Kidney capillary endothelial cell (primary cell): ENCODE results near the gene PYDC1.
"Not testable (repeated sequence)": the region's sequence is repeated elsewhere in the genome, so short reads cannot be mapped to it uniquely, and the experiment has no call there.

Experiments used
- DNase-seq: peaks from one replicate; pipeline ENCODE4 v3.0.0-alpha.2; 2018; ENCODE audit warnings: low spot score

The PYDC1 gene

DNA sequence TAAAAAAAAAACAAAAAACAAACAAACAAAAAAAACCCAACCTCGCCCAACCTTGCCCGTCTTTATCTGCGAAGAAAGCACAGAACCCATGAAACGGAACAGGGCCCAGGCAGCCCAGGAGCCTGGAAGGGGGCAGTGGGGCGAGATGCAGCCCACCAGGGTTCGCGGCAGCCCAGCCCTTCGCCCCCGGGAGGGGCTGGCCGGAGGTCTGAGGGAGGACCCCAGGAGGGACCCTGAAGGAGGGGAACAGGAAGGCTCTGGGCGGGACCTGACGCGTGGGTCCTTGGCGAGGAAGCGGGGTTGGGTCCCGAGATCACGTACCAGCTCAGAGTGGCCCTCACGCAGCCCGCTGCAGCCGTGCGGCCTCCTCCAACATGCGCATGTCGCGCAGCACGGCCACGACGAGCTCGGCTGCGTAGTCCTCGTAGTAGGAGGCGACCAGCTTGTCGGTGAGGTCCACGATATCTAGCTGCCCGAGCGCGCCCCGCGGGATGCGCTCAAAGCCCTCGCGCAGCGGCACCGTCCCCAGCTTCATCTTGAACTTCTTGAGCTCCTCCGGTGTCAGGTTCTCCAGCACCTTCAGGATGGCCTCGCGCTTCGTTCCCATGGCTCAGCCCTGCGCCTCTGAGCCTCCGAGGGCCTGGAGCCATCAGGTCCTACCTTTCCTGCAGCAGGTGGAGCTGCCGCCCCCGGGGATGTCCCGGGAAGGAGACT lies at the start of gene PYDC1:
Gene PYDC1 (minus strand): TSS at position 714 of the 714 bp plus-strand sequence. CDS start 107 bp downstream, at position 607.
- DNase-seq: no peak

DNA sequence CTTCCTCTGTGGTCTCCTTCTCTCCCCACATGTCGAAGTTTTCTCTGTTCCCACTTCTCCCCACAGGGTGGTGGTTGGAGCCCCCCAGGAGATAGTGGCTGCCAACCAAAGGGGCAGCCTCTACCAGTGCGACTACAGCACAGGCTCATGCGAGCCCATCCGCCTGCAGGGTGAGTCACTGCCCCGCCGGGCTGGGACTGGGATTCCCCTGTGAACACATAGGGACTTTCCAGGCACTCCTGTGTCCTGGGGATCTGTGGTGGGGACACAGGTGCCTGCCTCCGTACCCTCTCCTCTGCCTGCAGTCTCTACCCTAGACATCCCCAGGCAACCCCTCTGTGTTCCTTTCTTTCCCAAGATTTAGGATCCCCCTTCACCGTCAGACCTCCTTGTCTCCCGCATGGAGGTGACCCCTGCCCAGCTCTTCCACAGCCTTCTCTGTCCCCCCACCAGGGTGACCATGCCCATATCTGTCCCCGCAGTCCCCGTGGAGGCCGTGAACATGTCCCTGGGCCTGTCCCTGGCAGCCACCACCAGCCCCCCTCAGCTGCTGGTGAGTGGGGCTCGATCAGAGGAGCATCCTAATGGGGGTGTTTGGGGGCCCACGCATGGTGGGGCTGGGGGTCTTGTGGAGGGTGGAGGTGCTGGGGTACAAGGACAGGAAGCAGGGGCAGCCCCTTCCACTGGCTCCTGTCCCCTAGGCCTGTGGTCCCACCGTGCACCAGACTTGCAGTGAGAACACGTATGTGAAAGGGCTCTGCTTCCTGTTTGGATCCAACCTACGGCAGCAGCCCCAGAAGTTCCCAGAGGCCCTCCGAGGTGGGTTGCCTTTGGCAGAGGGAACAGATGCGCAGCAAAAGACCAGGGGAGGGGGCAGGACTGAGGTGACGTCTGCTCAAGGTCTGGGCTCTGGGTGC lies 48.7 kb upstream of the PYDC1 start:
- DNase-seq: no peak

DNA sequence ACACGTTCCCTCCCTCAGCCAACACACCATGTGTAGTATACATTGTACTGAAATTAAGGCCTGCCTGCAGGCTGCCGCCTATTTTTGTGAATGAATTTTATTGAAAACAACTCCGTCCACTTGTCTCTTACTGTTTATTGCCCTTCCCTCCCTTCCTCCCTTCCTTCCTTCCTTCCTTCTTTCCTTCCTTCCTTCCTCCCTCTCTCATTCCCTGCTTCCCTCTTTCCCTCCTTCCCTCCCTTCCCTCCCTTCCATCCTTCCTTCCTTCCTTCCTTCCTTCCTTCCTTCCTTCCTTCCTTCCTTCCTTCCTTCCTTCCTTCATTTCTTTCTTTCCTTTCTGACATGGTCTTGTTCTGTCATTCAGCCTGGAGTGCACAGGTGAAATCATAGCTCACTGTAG lies 45.1 kb upstream of the PYDC1 start:
- no peak for DNase-seq

DNA sequence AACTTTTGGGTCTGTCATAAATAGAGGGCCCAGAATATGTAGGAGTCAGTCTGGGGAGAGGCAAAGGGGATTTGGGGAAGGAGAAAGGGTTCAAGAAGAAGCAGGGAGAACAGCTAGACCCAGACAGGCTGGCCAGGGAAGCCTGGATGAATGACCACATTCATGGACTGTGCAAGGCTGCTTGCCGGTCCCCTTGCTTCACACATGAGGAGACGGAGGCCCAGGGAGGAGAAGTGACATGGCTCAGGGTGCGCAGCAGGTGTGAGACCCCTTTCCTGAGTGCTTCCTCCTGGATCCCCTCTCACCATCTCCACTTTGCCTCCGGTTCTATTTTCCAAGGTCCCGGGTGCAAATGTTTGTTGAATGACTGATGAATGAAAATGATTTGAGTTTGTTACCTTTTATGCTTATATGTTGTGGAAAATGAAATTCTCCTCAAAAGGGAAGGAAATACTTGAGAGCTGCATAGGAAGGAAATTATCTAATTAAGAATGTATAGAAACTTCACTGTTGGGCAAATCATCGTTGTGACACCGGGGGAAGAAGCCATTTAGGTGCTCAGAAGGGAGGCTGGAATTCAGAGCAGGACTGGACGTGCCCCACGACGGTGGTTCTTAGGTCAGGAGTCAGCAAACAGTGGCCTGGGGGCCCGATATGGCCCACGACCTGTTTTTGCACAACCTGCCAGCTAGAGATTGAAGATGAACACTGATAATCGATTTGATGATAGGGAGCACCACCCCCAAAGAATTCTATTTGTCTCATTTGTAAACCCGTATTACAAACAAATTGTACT lies 43.4 kb upstream of the PYDC1 start:
- DNase-seq: no peak

DNA sequence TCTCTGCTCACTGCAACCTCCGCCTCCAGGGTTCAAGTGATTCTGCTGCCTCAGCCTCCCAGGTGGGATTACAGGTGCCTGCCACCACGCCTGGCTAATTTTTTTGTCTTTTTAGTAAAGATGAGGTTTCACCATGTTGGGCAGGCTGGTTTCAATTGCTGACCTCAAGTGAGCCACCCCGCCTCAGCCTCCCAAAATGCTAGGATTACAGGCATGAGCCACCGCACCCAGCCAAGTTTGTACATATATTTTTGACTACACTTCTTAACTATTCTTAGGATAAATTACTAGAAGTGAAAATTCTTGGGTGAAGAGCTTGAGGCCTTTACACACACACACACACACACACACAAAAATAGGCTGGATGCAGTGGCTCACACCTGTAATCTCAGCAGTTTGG lies 41.4 kb upstream of the PYDC1 start:
- DNase-seq: no peak

DNA sequence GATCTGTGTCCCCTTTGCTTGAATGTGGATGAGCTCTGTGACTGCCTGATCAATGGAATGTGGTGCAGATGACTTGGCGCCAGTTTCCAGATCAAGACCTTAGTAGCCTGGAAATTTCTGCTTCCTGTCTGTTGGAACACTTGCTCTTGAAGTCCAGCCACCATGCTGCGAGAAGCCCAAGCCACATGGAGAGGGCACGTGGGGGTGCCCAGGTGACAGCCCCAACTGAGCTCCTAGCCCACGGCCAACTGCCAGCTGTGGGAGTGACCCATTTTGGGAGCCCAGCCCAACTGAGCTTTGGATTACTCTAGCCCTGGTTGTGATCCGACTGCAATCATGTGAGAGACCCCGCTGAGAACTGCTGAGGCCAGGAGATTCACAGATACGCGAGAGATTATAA lies 39.5 kb upstream of the PYDC1 start:
- DNase-seq: no peak

DNA sequence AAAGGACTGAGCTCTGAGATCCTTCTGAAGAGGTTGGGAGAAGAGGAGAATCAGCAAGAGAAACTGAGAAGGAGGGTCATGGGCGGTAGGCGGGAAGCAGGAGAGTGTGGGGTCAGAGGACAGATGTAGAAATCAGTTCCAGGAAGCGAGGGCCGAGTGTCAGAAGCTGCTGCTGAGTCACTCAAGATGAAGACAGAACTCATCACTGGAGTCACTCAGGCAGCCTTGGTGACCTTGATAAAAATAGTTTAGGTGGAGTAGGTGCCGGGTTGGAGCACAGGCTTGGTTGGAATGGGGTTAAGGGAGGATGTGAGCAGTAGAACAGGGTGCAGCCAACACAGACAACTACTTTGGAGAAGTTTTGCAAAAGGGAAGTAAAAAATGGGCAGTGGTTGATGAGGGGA lies 36.7 kb upstream of the PYDC1 start:
- DNase-seq: no peak

DNA sequence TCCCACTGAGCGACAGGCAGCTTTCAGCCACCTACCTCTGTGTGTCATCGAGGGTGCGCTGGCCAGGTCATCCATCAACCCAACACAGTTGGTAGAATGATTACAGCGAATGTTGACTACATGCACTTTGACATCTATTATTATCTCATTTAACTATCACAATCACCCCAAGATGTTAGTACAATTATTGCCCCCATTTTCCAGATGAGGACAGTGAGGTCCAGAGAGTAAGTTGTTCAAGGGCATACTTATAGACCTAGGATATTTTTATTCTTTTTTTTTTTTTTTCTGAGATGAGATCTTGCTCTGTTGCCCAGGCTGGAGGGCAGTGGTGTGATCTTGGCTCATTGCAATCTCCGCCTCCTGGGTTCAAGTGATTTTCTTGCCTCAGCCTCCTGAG lies 34.5 kb upstream of the PYDC1 start:
- no peak for DNase-seq

DNA sequence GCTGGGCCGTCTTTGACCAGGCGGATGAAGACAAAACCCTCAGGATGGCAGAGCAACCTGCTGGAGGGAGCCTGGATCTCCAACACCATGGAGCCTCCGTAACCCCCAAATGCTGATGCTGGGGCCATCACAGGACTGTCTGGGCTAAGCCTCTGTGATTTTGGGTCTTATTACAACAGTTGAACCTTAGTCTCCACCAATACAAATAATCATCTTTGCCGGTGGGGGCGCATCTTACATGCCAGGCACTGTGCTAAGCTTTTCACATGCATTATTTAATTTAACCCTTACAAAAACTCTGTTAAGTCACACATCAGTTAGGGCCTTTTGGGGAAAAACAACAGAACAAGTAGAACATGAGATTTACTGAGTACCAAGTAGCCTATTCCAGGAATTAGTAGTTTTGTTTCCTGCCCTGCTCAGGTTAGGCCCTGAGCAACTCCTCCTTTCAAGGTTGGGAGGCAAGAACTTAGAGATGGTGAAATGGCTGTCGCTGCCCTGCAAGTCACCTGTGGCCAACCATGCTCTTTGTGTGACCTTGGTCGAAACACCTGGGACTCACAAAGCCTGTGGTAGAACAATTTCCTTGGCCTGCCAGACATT lies 33.9 kb upstream of the PYDC1 start:
- no peak for DNase-seq

DNA sequence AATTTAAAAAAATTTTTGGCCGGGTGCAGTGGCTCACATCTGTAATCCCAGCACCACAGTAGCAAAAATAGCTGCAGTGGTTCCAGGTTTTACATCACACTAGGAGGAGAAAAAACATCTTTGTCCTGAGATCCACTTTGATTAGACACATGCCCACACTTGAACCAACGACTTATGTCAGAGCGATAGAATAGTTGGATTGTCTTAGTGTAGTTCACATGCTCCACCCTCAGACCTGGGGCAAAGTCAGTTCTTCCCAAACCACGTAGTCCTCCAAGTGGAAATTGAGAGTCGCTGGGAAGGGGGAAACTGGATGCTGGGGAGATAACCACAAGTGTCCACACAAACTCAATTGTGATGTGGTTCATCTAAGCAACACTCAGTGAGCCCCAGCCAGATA lies 31.4 kb upstream of the PYDC1 start:
- DNase-seq: no peak

DNA sequence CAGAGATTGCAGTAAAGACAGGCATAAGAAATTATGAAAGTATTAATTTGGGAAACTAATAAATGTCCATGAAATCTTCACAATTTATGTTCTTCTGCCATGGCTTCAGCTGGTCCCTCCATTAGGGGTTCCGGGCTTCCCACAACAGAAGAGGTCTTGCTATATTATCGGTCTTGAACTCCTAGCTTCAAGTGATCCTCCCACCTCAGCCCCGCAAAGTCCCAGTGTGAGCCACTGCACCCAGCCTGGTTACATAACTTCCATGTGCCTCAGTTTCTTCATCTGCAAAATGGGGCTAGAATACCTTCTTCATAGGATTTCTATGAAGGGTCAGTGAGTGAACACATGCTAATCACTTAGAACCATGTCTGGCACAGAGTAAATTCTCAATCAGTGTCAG lies 29.4 kb upstream of the PYDC1 start:
- DNase-seq: no peak

DNA sequence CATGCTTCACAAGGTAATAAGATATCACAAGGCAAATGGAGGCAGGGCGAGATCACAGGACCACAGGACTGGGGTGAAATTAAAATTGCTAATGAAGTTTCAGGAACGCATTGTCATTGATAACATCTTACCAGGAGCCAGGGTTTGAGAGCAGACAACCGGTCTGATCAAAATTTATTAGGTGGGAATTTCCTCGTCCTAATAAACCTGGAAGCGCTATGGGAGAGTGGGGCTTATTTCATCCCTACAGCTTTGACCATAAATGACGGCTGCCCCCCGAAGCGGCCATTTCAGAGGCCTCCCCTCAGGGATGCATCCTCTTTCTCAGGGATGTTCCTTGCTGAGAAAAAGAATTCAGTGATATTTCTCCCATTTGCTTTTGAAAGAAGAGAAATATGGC lies 28.7 kb upstream of the PYDC1 start:
- not testable (repeated sequence) for DNase-seq

DNA sequence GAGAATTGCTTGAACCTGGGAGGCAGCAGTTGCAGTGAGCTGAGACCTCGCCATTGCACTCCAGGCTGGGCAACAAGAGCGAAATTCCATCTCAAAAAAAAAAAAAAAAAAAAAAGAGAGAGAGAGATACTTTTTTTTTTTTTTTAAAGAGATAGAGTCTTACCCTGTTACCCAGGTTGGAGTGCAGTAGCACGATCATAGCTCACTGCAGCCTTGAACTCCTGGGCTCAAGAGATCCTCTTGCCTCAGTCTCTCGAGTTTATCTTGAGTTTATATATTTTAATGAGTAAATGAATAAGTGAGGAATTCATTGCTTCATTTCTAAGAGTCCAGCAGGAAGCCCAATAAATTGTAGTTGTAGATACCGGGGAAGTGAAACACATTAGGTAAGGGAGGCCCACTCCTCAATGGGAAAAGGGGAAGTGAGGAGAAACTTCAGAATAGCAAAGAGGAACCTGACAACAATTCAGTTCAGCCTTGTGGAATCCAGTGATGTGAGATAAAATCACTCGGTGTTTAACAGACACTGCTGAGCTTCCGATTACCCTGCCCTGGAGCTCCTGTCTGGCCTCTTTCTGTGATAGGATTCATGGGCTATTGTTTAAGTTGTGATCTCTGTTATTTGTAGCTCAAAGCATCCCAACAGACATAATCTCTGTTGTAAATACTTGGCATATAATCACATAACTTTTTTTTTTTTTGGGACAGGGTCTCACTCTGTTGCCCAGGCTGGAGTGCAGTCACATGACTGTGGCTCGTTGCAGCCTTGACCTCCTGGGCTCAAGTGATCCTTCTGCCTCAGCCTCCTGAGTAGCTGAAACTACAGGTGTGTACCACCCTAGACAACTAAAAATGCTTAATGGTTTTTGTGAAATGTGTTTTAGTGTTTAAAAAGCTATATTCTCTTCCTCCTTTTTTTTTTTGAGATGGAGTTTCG lies 27.1 kb upstream of the PYDC1 start:
- DNase-seq: no peak

DNA sequence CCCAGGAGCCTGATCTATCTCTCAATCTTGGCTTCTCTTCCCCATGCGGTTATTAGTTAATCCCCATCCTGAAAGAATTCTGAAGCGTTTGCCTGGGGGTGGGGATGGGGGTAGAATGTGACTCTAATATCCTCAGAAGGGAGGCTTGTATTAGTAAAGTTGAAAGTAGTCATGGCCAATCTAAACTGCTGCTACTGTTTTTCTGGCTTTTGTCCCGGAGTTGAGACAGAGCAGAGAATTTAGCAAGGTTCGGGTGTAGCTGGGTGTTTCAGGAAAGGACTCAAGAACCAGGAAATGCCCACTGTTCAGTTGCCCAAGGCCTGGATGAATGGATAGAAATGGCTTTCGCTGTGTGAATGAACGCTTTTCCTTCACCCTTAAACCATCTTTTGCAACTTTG lies 25.3 kb upstream of the PYDC1 start:
- no peak for DNase-seq

DNA sequence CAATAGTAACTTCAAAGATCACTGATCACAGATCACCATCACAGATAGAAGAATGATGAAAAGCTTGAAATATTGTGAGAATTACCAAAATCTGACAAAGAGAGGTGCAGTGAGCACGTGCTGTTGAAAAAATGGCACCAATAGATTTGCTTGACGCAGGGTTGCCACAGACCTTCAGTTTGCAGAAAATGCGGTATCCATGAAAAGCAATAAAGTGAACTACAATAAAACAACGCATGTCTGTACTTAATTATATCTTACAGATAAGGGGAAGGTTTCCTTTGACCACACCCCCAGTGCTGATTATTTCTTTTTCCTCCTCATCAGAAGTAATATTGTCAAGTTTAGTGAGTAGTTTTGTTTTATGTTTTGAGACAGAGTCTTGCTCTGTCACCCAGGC lies 21.1 kb upstream of the PYDC1 start:
- DNase-seq: no peak

DNA sequence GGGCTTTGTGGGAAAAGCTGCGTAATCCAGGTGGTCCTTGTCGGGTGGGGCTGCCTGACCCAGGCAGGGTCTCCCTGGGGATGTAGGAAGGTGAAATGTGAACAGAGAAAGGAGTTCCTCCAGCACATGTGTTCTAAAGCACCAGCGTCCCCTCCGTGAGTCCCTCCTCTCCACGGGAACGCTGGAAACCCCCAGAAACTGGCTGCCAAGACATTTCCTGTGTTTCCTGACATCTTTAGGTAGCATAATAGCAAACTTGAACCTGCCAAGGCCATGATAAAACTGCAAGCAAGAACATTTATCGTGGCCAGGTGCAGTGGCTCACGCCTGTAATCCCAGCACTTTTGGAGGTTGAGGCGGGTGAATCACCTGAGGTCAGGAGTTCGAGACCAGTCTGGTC lies 12.6 kb upstream of the PYDC1 start:
- no peak for DNase-seq

DNA sequence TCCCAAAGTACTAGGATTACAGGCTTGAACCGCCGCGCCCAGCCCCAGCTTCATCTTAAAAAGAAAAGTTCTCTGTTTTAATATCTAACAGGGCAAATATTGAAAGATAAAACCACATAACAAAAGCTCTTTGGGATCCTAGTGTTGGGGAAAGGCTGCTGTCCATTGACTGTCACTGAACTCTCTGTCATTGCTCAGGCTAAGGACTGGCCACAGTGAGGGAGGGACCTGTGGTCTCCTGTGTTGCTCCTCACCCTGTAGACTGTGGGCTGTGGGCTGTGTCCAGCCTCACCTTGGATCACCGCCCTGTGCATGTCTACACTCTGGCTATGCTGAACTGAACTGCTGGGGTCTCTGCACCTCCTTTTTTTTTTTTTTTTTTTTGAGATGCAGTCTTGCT lies 11.3 kb upstream of the PYDC1 start:
- no peak for DNase-seq

DNA sequence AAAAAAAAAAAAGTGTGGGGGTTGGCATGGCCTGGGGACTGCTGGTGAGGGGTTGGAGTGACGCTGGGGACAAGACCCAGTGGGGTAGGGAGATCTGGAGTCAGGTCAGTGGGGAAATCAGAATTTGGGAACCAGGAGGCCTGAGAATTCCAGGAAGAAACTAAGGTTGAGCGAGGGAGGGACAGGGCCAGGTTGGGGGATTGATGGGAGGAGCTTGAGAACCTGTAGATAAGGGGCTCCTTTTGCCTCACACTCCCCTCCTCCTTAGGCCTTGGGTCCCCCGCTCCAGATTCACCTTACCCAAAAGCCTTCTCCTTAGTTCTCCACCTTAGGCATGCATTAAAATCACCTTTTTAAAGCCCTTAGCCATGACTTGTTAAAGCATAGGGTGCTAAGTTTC lies 8.3 kb upstream of the PYDC1 start:
- DNase-seq: no peak

DNA sequence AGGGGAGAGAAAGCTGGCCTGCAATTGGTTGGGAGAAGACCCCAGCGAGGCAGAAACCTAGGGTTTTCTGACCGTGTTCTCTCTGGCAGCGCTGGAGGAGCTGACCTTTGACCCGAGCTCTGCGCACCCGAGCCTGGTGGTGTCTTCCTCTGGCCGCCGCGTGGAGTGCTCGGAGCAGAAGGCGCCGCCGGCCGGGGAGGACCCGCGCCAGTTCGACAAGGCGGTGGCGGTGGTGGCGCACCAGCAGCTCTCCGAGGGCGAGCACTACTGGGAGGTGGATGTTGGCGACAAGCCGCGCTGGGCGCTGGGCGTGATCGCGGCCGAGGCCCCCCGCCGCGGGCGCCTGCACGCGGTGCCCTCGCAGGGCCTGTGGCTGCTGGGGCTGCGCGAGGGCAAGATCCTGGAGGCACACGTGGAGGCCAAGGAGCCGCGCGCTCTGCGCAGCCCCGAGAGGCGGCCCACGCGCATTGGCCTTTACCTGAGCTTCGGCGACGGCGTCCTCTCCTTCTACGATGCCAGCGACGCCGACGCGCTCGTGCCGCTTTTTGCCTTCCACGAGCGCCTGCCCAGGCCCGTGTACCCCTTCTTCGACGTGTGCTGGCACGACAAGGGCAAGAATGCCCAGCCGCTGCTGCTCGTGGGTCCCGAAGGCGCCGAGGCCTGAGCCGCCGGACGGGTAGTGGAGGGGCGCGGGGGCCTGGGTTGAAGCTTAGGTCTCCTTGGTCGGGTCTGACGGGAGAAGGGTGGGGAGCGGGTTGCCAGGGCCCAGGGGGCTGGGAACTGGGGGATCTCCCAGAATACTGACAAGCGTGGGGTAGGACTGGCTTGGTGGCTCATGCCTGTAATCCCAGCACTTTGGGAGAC lies 7.4 kb upstream of the PYDC1 start:
- no peak for DNase-seq

DNA sequence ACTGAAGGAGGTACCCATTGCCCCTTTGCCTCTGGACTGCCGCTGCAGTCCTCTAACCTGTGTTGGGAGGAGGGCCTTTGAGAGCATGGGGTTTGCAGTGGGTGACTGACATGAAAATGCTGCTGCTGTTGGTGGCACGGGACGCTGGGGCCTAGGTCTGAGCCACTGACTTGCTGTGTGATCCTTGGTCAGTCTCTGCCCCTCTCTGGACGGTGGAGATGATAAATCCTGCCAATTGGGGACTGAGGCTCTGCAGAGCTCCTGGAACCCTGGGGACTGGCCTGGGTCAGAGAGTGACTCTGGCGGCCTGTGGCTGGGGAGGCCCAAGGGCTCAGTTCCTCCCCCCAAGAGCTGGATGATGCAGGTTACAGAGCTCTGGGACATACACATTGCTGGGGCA lies 6.1 kb upstream of the PYDC1 start:
- no peak for DNase-seq
